ENCODE measurements around the gene NGEF. TPM values are rescaled to one million over a fixed set of nuclear protein-coding genes. Genes with fewer than 3 reads are reported as not detected.

NGEF gene
- total RNA-seq, 1 experiment from 2014 or later, result 1.9 TPM

- Histone ChIP-seq H3K9ac (ENCODE audit: extremely low read depth, insufficient read length, low read length) (no peak overlapping the region), H2BK120ac (ENCODE audit: low read depth, low read length, poor library complexity, severe bottlenecking) (no peak overlapping the region), H3K27ac (ENCODE audit: insufficient read length, low read depth, low read length) (no peak overlapping the region), H2AFZ (ENCODE audit: low read length) (no peak overlapping the region), H3K79me2 (ENCODE audit: insufficient read depth, low read length) (no peaks in the 10 kb centered on the region), H3K56ac (ENCODE audit: insufficient read length, low read depth, low read length) (no peak overlapping the region), H3K4ac (ENCODE audit: low read depth, low read length) (no peak overlapping the region), H2BK15ac (ENCODE audit: low read depth, low read length) (no peak overlapping the region), H4K91ac (ENCODE audit: insufficient read length, low read depth, low read length) (no peak overlapping the region), H3K4me2 (ENCODE audit: insufficient read depth, insufficient read length, low read length) (no peak overlapping the region), H3K9me3 (ENCODE audit: control insufficient read depth, low read depth, low read length) (no peaks in the 10 kb centered on the region), H2AK5ac (ENCODE audit: insufficient read length, low read length) (no peak overlapping the region), H3K14ac (ENCODE audit: insufficient read depth, low read length) (no peak overlapping the region; the same call in 1 of the 2 replicates), H2BK20ac (ENCODE audit: low read depth, low read length, poor library complexity, severe bottlenecking) (no peak overlapping the region), H3K18ac (ENCODE audit: insufficient read length, low read depth, low read length) (no peak overlapping the region), H4K8ac (replicated peaks; ENCODE audit: insufficient read length, low read depth, low read length) (no peak overlapping the region), H4K5ac (ENCODE audit: insufficient read length, low read depth, low read length) (no peak overlapping the region), H3K79me1 (ENCODE audit: insufficient read depth, low read depth, low read length, poor library complexity, severe bottlenecking) (no peaks in the 10 kb centered on the region), H2BK5ac (ENCODE audit: insufficient read length, low read length) (no peak overlapping the region), H3K27me3 (ENCODE audit: insufficient read depth, low read length) (no peaks in the 10 kb centered on the region), H2BK12ac (ENCODE audit: insufficient read length, low read depth, low read length) (no peak overlapping the region), H3K23ac (ENCODE audit: insufficient read length, low read depth, low read length) (no peak overlapping the region), H3T11ph (ENCODE audit: low read length) (no peak overlapping the region), H4K20me1 (ENCODE audit: control insufficient read depth, insufficient read depth, insufficient read length) (no peaks in the 10 kb centered on the region), H3K4me1 (ENCODE audit: insufficient read depth, low read length) (no peaks in the 10 kb centered on the region), H3K23me2 (ENCODE audit: insufficient read length, low read depth, low read length, poor library complexity, severe bottlenecking) (no peaks in the 10 kb centered on the region)
- Mint-ChIP-seq H3K9me3 (no peaks in the 10 kb centered on the region; a peak in 1 of 5 replicates), H3K27me3 (ENCODE audit: low read depth) (no peaks in the 10 kb centered on the region), H3K36me3 (ENCODE audit: insufficient read depth in 1 of 3, low read depth in 3 of 3) (no peaks in the 10 kb centered on the region), H3K4me3 (no peak overlapping the region), H3K27ac (no peak overlapping the region), H3K4me1 (peaks cover 4 to 7% of the 10 kb centered on the region in 2 experiments; a peak in 3 of 4 replicates)
- no peak for DNase-seq
- no peak for TF ChIP-seq CTCF (conservative IDR thresholded peaks at IDR 0.05)
- WGBS (ENCODE audit: extremely low coverage, insufficient read length, low lambda C conversion rate), result no CpG with 5 or more reads among the region's 18 CpGs
These were observed 10.1 kb upstream of the NGEF start for GRCh38 chr2:233023007-233023760.

Data from H9 (cell line).